ENCODE results near the gene CCSER1. TPM values are rescaled to one million over a fixed set of nuclear protein-coding genes. Genes with fewer than 3 reads are reported as not detected.

CCSER1 gene
- polyA plus RNA-seq, 1 donor from 2014 or later, result 20.8 TPM

DNA sequence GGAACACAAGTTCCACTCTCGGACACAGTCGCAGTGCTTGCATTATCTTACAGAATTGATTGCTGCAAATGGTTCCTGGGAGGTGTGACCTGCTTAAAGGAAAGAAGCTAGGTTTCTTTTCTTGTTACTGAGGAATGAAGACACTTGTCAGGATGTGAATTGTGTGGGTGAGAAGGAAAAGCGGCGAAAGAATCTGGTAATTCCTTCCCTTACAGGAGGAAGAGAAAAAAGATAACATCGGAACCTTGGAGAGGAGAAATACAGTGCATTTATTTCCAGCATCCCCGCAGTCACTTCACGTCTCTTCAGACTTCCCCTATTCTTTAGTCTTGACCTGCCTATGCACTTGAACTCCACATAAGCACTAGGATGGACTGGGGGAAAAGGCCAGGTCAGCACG is 389 bp upstream of the CCSER1 start:
- H3K9me3 ChIP-seq (ENCODE audit: low read length), result no peaks in the 10 kb centered on the region
- peak overlapping the region; percentile 92 for H3K27ac ChIP-seq (ENCODE audit: low read length)
- H3K36me3 ChIP-seq (ENCODE audit: insufficient read depth, low read length), result no peaks in the 10 kb centered on the region
- H3K4me3 ChIP-seq (ENCODE audit: low read length), result peak overlapping the region; percentile 85
- no peaks in the 10 kb centered on the region for H3K27me3 ChIP-seq (ENCODE audit: insufficient read depth, low read depth, low read length)
- H3K9ac ChIP-seq (ENCODE audit: low read length), result peak overlapping the region; percentile 94
- H3K4me2 ChIP-seq (ENCODE audit: low read length), result peak overlapping the region; percentile 69
- H3F3A ChIP-seq (ENCODE audit: insufficient read depth, low read length, poor library complexity, severe bottlenecking), result no peaks in the 10 kb centered on the region
- no peaks in the 10 kb centered on the region for H3K9me2 ChIP-seq (ENCODE audit: insufficient read depth, low read length)
- TF ChIP-seq SMC3 (conservative IDR thresholded peaks at IDR 0.05; ENCODE audit: poor library complexity) (no peak), MXI1 (conservative IDR thresholded peaks at IDR 0.05; ENCODE audit: poor library complexity, severe bottlenecking) (no peak), EP300 (conservative IDR thresholded peaks at IDR 0.05; ENCODE audit: poor library complexity, severe bottlenecking) (no peak), RAD21 (conservative IDR thresholded peaks at IDR 0.05) (no peak), TAF1 (IDR thresholded peaks at IDR 0.05; ENCODE audit: low read depth) (no peak), EZH2 (IDR thresholded peaks at IDR 0.05; ENCODE audit: borderline replicate concordance, insufficient read depth, low read length, poor library complexity, severe bottlenecking) (no peak), POLR2AphosphoS5 (IDR thresholded peaks at IDR 0.05) (no peak)
- TF ChIP-seq, protein P1, sequence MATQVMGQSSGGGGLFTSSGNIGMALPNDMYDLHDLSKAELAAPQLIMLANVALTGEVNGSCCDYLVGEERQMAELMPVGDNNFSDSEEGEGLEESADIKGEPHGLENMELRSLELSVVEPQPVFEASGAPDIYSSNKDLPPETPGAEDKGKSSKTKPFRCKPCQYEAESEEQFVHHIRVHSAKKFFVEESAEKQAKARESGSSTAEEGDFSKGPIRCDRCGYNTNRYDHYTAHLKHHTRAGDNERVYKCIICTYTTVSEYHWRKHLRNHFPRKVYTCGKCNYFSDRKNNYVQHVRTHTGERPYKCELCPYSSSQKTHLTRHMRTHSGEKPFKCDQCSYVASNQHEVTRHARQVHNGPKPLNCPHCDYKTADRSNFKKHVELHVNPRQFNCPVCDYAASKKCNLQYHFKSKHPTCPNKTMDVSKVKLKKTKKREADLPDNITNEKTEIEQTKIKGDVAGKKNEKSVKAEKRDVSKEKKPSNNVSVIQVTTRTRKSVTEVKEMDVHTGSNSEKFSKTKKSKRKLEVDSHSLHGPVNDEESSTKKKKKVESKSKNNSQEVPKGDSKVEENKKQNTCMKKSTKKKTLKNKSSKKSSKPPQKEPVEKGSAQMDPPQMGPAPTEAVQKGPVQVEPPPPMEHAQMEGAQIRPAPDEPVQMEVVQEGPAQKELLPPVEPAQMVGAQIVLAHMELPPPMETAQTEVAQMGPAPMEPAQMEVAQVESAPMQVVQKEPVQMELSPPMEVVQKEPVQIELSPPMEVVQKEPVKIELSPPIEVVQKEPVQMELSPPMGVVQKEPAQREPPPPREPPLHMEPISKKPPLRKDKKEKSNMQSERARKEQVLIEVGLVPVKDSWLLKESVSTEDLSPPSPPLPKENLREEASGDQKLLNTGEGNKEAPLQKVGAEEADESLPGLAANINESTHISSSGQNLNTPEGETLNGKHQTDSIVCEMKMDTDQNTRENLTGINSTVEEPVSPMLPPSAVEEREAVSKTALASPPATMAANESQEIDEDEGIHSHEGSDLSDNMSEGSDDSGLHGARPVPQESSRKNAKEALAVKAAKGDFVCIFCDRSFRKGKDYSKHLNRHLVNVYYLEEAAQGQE (IDR thresholded peaks at IDR 0.05; ENCODE audit: borderline replicate concordance), result no peak
- TF ChIP-seq, protein P2, sequence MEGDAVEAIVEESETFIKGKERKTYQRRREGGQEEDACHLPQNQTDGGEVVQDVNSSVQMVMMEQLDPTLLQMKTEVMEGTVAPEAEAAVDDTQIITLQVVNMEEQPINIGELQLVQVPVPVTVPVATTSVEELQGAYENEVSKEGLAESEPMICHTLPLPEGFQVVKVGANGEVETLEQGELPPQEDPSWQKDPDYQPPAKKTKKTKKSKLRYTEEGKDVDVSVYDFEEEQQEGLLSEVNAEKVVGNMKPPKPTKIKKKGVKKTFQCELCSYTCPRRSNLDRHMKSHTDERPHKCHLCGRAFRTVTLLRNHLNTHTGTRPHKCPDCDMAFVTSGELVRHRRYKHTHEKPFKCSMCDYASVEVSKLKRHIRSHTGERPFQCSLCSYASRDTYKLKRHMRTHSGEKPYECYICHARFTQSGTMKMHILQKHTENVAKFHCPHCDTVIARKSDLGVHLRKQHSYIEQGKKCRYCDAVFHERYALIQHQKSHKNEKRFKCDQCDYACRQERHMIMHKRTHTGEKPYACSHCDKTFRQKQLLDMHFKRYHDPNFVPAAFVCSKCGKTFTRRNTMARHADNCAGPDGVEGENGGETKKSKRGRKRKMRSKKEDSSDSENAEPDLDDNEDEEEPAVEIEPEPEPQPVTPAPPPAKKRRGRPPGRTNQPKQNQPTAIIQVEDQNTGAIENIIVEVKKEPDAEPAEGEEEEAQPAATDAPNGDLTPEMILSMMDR (IDR thresholded peaks at IDR 0.05; ENCODE audit: poor library complexity, severe bottlenecking), result no peak
- no peaks in the 10 kb centered on the region for H4K20me1 ChIP-seq (ENCODE audit: insufficient read depth)
- peak overlapping the region; percentile 53 for H2AFZ ChIP-seq (ENCODE audit: low read depth, low read length)
- H3K79me2 ChIP-seq (replicated peaks; ENCODE audit: insufficient read depth, low read length), result peaks cover 19% of the 10 kb centered on the region

DNA sequence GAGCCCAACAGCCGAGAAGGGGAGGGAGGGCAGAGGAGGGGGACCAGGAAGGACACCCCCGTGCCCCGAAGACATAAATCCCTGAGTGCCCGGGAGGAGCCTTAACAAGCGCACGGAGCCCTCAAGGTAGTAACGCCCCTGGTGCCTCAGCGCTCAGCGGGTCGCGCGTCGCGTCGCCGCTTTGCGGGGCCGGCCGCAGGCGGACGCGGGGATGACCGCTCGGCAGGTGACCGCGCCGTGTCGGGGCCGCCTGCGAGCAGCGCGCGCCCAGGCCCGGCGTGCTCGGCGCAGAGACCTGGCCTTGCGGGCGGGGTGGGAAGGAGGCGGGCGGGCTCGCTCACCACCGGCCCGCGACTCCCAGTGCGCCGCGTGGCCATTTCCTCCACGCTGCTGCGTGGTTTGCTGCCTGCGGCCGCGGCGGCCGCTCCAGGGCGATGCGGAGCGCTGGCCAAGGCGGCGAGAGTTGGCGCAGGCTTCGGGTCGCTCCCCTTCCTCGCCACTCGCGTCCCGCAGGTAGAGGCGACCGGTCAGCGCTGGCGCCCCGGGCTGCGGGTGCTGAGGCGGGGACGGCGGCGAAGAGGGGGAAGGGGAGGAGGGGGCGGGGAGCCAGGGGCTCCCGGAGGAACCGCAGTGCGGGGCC is 632 bp downstream of the CCSER1 start:
- H3K36me3 ChIP-seq (ENCODE audit: insufficient read depth, low read length), result no peaks in the 10 kb centered on the region
- H3K27me3 ChIP-seq (ENCODE audit: insufficient read depth, low read depth, low read length), result no peaks in the 10 kb centered on the region
- peak overlapping the region; percentile 85 for H3K4me3 ChIP-seq (ENCODE audit: low read length)
- peak overlapping the region; percentile 94 for H3K9ac ChIP-seq (ENCODE audit: low read length)
- peak overlapping the region; percentile 42 for H3K4me2 ChIP-seq (ENCODE audit: low read length)
- H3K27ac ChIP-seq (ENCODE audit: low read length), result peak overlapping the region; percentile 92
- TF ChIP-seq EP300 (conservative IDR thresholded peaks at IDR 0.05; ENCODE audit: poor library complexity, severe bottlenecking) (peak; percentile 5), MXI1 (conservative IDR thresholded peaks at IDR 0.05; ENCODE audit: poor library complexity, severe bottlenecking) (peak; percentile 76), EZH2 (IDR thresholded peaks at IDR 0.05; ENCODE audit: borderline replicate concordance, insufficient read depth, low read length, poor library complexity, severe bottlenecking) (no peak), TAF1 (IDR thresholded peaks at IDR 0.05; ENCODE audit: low read depth) (peak; percentile 0)
- H3K9me3 ChIP-seq (ENCODE audit: low read length), result no peaks in the 10 kb centered on the region
- peak overlapping the region; percentile 53 for H2AFZ ChIP-seq (ENCODE audit: low read depth, low read length)
- H3K79me2 ChIP-seq (replicated peaks; ENCODE audit: insufficient read depth, low read length), result peaks cover 24% of the 10 kb centered on the region
- no peaks in the 10 kb centered on the region for H4K20me1 ChIP-seq (ENCODE audit: insufficient read depth)
- H3K9me2 ChIP-seq (ENCODE audit: insufficient read depth, low read length), result no peaks in the 10 kb centered on the region
- no peaks in the 10 kb centered on the region for H3F3A ChIP-seq (ENCODE audit: insufficient read depth, low read length, poor library complexity, severe bottlenecking)

Measured in neural cell (in vitro differentiated cells).